Karpas-422 (cell line): ENCODE data around the gene SUSD6. TPM values are rescaled to one million over a fixed set of nuclear protein-coding genes. Genes with fewer than 3 reads are reported as not detected.

Experiments used
- DNase-seq: peaks from one replicate; pipeline ENCODE4 v3.0.0-alpha.2; 2015
- H2AFZ ChIP-seq: fragments of 200-600 bp; sonication (generic); 2 replicates; pipeline ENCODE4 v1.6.1; 2014; ENCODE audit warnings: antibody characterized with exemption, low read length, mixed read lengths
- H3K27ac ChIP-seq: fragments of 200-600 bp; sonication (generic); 2 replicates; pipeline ENCODE4 v1.5.1; 2014; ENCODE audit warnings: mild to moderate bottlenecking, low read length, moderate library complexity
- H3K27me3 ChIP-seq: fragments of 200-600 bp; sonication (generic); 2 replicates; pipeline ENCODE4 v1.6.1; 2014; ENCODE audit warnings: low read length, mixed read lengths
- H3K36me3 ChIP-seq: fragments of 200-600 bp; sonication (generic); 2 replicates; pipeline ENCODE4 v1.6.1; 2014; ENCODE audit warnings: low read length, mixed read lengths; ENCODE audit not compliant: insufficient read depth
- H3K4me1 ChIP-seq: fragments of 200-600 bp; sonication (generic); 2 replicates; pipeline ENCODE4 v1.6.1; 2014; ENCODE audit warnings: mild to moderate bottlenecking, low read length, mixed read lengths
- H3K4me2 ChIP-seq: fragments of 200-600 bp; sonication (generic); 2 replicates; pipeline ENCODE4 v1.6.1; 2014; ENCODE audit warnings: low read length, low read depth, mild to moderate bottlenecking; ENCODE audit not compliant: poor library complexity, severe bottlenecking
- H3K4me3 ChIP-seq: fragments of 200-600 bp; sonication (generic); 2 replicates; pipeline ENCODE4 v1.5.1; 2014; ENCODE audit warnings: mild to moderate bottlenecking, antibody characterized with exemption, low read length, mixed read lengths
- H3K79me2 ChIP-seq: fragments of 200-600 bp; sonication (generic); 2 replicates; pipeline ENCODE4 v1.6.1; 2014; ENCODE audit warnings: mild to moderate bottlenecking, low read length, mixed read lengths
- H3K9ac ChIP-seq: fragments of 200-600 bp; sonication (generic); 2 replicates; pipeline ENCODE4 v1.6.0; 2014; ENCODE audit warnings: low read length
- H3K9me2 ChIP-seq: fragments of 200-600 bp; sonication (generic), shearing (Covaris generic); replicated peaks from 2 replicates; pipeline ENCODE4 v1.6.0; 2014; ENCODE audit warnings: mild to moderate bottlenecking, low read length, moderate library complexity; ENCODE audit not compliant: insufficient read depth
- H3K9me3 ChIP-seq: fragments of 300-700, 200-600 bp; sonication (generic); 2 replicates; pipeline ENCODE4 v1.6.1; 2014; ENCODE audit warnings: low read length, mixed read lengths
- H4K20me1 ChIP-seq: fragments of 200-600 bp; sonication (generic); 2 replicates; pipeline ENCODE4 v1.6.1; 2014; ENCODE audit warnings: mild to moderate bottlenecking, antibody characterized with exemption, low read length, low read depth; ENCODE audit not compliant: insufficient read depth
- total RNA-seq: library from RNA; depleted of rRNA; stranded (reverse); fragments of >200 nt; shearing (Covaris generic); gene quantifications from 2 replicates; pipeline ENCODE4 v1.2.3, GENCODE V29; 2014; ENCODE audit warnings: low replicate concordance

SUSD6 gene
- total RNA-seq, 1 experiment from 2014 or later = 46.0 TPM

GRCh38 chr14:69612014-69612782, 802 bp downstream of the SUSD6 start:
- Histone ChIP-seq H3K27me3 (no peaks in the 10 kb centered on the region), H3K79me2 (peaks cover 45% of the 10 kb centered on the region), H3K36me3 (peaks cover 9% of the 10 kb centered on the region), H3K4me2 (peak overlapping the region; percentile 86), H3K27ac (peak overlapping the region; percentile 97), H2AFZ (no peak overlapping the region), H4K20me1 (no peaks in the 10 kb centered on the region), H3K9ac (peak overlapping the region; percentile 90), H3K9me3 (no peaks in the 10 kb centered on the region), H3K4me1 (peaks cover 66% of the 10 kb centered on the region), H3K4me3 (peak overlapping the region; percentile 76), H3K9me2 (no peaks in the 10 kb centered on the region)
- peak; percentile 87 for DNase-seq

- Histone ChIP-seq H3K79me2 (peaks cover 50% of the 10 kb centered on the region), H3K36me3 (peaks cover 14% of the 10 kb centered on the region), H2AFZ (no peak overlapping the region), H3K9ac (peak overlapping the region; percentile 90), H3K4me1 (peaks cover 71% of the 10 kb centered on the region), H3K27ac (peak overlapping the region; percentile 97), H4K20me1 (no peaks in the 10 kb centered on the region), H3K4me2 (peak overlapping the region; percentile 86), H3K9me2 (no peaks in the 10 kb centered on the region), H3K9me3 (no peaks in the 10 kb centered on the region), H3K4me3 (peak overlapping the region; percentile 76), H3K27me3 (no peaks in the 10 kb centered on the region)
- DNase-seq = no peak
Observed at GRCh38 chr14:69612783-69613130, 1.4 kb downstream of the SUSD6 start.

GRCh38 chr14:69613312-69614073, 2.1 kb downstream of the SUSD6 start:
- peak; percentile 65 for DNase-seq
- no peaks in the 10 kb centered on the region for H3K9me3 ChIP-seq
- peak overlapping the region; percentile 97 for H3K27ac ChIP-seq
- no peak overlapping the region for H2AFZ ChIP-seq
- peaks cover 58% of the 10 kb centered on the region for H3K79me2 ChIP-seq
- H3K36me3 ChIP-seq = peaks cover 17% of the 10 kb centered on the region
- H3K9ac ChIP-seq = peak overlapping the region; percentile 90
- no peaks in the 10 kb centered on the region for H4K20me1 ChIP-seq
- no peaks in the 10 kb centered on the region for H3K9me2 ChIP-seq
- peaks cover 74% of the 10 kb centered on the region for H3K4me1 ChIP-seq
- H3K4me2 ChIP-seq = peak overlapping the region; percentile 86
- H3K27me3 ChIP-seq = no peaks in the 10 kb centered on the region
- H3K4me3 ChIP-seq = peak overlapping the region; percentile 76

- Histone ChIP-seq H4K20me1 (no peaks in the 10 kb centered on the region), H3K9me3 (no peaks in the 10 kb centered on the region), H3K9ac (peak overlapping the region; percentile 90), H3K36me3 (peaks cover 24% of the 10 kb centered on the region), H3K4me3 (peak overlapping the region; percentile 76), H3K4me1 (peaks cover 85% of the 10 kb centered on the region), H3K9me2 (no peaks in the 10 kb centered on the region), H3K79me2 (peaks cover 69% of the 10 kb centered on the region), H2AFZ (no peak overlapping the region), H3K27ac (peak overlapping the region; percentile 97), H3K27me3 (no peaks in the 10 kb centered on the region), H3K4me2 (peak overlapping the region; percentile 86)
- peak; percentile 96 for DNase-seq
Observed at GRCh38 chr14:69614592-69614991, 3.2 kb downstream of the SUSD6 start.

- H3K79me2 ChIP-seq = peaks cover 74% of the 10 kb centered on the region
- H2AFZ ChIP-seq = no peak overlapping the region
- peak overlapping the region; percentile 90 for H3K9ac ChIP-seq
- H3K4me2 ChIP-seq = peak overlapping the region; percentile 86
- no peaks in the 10 kb centered on the region for H3K9me2 ChIP-seq
- H3K9me3 ChIP-seq = no peaks in the 10 kb centered on the region
- peak overlapping the region; percentile 65 for H3K4me3 ChIP-seq
- peak overlapping the region; percentile 97 for H3K27ac ChIP-seq
- no peaks in the 10 kb centered on the region for H3K27me3 ChIP-seq
- peaks cover 86% of the 10 kb centered on the region for H3K4me1 ChIP-seq
- DNase-seq = no peak
- no peaks in the 10 kb centered on the region for H4K20me1 ChIP-seq
- peaks cover 24% of the 10 kb centered on the region for H3K36me3 ChIP-seq
Observed at GRCh38 chr14:69615121-69615495, 3.7 kb downstream of the SUSD6 start.

GRCh38 chr14:69615496-69616407, 4.4 kb downstream of the SUSD6 start:
- DNase-seq = peak; percentile 91
- Histone ChIP-seq H3K4me2 (peak overlapping the region; percentile 86), H2AFZ (no peak overlapping the region), H3K4me1 (peaks cover 86% of the 10 kb centered on the region), H3K9me2 (no peaks in the 10 kb centered on the region), H3K79me2 (peaks cover 80% of the 10 kb centered on the region), H3K9me3 (no peaks in the 10 kb centered on the region), H3K27me3 (no peaks in the 10 kb centered on the region), H3K4me3 (peak overlapping the region; percentile 65), H3K9ac (peak overlapping the region; percentile 90), H3K27ac (peak overlapping the region; percentile 97), H4K20me1 (no peaks in the 10 kb centered on the region), H3K36me3 (peaks cover 24% of the 10 kb centered on the region)

GRCh38 chr14:69616408-69616773, 5.0 kb downstream of the SUSD6 start:
- Histone ChIP-seq H3K4me2 (peak overlapping the region; percentile 86), H3K79me2 (peaks cover 87% of the 10 kb centered on the region), H3K9ac (peak overlapping the region; percentile 90), H2AFZ (no peak overlapping the region), H3K9me2 (no peaks in the 10 kb centered on the region), H4K20me1 (no peaks in the 10 kb centered on the region; the same call in 1 of the 2 replicates), H3K36me3 (peaks cover 24% of the 10 kb centered on the region), H3K4me1 (peaks cover 89% of the 10 kb centered on the region), H3K27me3 (no peaks in the 10 kb centered on the region), H3K4me3 (peak overlapping the region; percentile 65), H3K9me3 (no peaks in the 10 kb centered on the region), H3K27ac (peak overlapping the region; percentile 97)
- DNase-seq = peak; percentile 74
